RWPE1 (cell line): ENCODE data around the gene WDR4.

Experiments
- CTCF ChIA-PET: fragments of 350-600 bp; sonication (Branson Sonifier 250); formaldehyde crosslinking; extraction: SDS; loops from one replicate; lab custom pipeline; 2021; lab: Yijun Ruan, JAX
- POLR2A ChIA-PET: fragments of 400-600 bp; formaldehyde crosslinking; extraction: SDS; loops from one replicate; lab custom pipeline; 2020; ENCODE audit warnings: antibody characterized with exemption; ENCODE audit not compliant: low non-redundant PET; lab: Yijun Ruan, JAX
- DNase-seq: peaks from one replicate; pipeline ENCODE4 v3.0.0; 2012; ENCODE audit warnings: low spot score
- H3K27ac ChIP-seq: fragments of 450-650 bp; 2 replicates; pipeline ENCODE4 v1.5.1; 2017
- TF ChIP-seq, protein P1 (sequence below): fragments of 450-650 bp; conservative IDR thresholded peaks from 2 replicates; pipeline ENCODE4 v1.5.1; 2017; ENCODE audit warnings: low read depth, mild to moderate bottlenecking

The WDR4 gene

DNA sequence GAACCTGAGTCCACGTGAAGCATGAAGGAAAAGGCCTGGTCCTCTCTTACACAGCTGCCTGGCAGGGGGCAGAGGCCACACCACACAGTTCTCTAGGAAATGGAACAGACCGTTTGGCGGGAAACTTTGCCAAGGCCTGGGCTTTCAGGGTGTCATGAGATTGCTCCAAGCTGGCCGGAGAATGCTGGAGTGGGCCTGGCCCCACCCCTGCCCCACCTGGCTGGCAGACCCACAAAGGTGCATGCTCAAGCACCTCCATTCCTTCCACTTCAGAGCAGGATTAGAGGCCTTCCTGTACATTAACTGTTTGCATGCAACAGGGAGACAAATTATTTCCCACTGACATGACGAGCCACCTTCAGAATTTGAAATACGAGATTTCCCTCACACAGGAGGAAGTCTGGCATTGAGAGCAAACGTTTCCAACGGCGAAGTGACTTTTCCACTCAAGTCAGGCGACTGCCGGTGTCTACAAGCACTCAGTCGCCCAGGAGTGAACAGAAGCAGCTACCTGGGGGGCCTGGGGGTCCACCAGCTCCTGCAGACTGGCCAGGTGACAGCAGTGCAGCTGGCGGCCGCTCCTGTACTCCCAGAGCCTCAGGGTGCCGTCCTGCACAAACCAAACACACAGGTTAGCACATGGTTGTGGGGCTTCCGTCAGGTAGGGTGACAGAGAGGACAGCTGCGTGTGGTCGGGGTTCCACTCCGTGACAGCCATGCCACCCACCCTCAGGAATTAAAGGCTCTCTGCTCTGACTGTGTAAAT is 24.0 kb downstream of the WDR4 start:
- CTCF ChIA-PET = interaction anchor here (0.7 kb wide), 1 partner anchor 154 kb away, joined by 7 read pairs; no protein-coding TSS in a partner anchor
- H3K27ac ChIP-seq = 0 out of 2 replicates have a peak overlapping the region, but pooled peaks have one; percentile 4
- TF ChIP-seq, protein P1, sequence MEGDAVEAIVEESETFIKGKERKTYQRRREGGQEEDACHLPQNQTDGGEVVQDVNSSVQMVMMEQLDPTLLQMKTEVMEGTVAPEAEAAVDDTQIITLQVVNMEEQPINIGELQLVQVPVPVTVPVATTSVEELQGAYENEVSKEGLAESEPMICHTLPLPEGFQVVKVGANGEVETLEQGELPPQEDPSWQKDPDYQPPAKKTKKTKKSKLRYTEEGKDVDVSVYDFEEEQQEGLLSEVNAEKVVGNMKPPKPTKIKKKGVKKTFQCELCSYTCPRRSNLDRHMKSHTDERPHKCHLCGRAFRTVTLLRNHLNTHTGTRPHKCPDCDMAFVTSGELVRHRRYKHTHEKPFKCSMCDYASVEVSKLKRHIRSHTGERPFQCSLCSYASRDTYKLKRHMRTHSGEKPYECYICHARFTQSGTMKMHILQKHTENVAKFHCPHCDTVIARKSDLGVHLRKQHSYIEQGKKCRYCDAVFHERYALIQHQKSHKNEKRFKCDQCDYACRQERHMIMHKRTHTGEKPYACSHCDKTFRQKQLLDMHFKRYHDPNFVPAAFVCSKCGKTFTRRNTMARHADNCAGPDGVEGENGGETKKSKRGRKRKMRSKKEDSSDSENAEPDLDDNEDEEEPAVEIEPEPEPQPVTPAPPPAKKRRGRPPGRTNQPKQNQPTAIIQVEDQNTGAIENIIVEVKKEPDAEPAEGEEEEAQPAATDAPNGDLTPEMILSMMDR = no peak

DNA sequence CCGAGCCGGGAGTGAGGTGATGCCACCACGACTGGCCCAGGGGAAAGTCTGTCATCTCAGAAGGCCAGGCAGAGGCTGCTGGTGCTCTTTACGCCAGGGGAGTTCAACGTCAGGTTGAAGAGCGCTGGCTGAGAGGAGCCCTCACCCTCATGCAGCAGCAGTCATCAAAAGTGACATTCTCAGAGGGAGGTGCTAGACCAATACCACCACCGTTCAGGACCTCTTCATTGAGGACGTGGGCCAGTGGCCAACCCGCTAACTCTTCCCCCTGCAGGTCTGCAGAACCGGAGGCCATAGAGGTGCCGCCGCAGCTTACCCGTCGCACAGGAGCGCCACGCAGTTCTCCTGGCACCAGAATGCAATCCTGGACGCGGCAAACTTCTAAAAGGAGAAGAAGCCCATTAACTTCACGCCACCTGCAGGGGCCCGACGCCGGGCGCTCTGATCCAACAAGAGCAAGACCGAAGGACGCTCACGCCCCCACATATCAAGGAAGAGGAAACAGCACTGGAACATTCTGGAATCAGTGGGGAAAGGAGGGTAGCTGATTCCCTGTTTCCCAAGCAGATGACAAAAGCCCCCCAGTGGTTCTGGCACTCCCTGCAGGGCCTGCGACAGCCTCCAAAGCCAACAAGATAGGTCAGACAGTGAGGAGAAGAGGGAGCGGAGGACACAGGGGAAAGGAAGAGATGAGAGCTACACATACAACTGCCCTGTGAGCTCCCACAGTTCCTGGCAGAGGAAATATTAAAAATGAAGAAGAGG is 24.9 kb downstream of the WDR4 start:
- no peak for DNase-seq
- POLR2A ChIA-PET = no interaction called here
- no peak overlapping the region for H3K27ac ChIP-seq
- CTCF ChIA-PET = no interaction called here
- TF ChIP-seq, protein P1 = no peak

More for the DNA sequence above, 24.0 kb downstream of the WDR4 start:
- no peak for DNase-seq
- POLR2A ChIA-PET = no interaction called here

GRCh38 chr21:42853621-42854020 is 25.7 kb downstream of the WDR4 start:
- TF ChIP-seq, protein P1 = no peak
- no peak for DNase-seq
- no peak overlapping the region for H3K27ac ChIP-seq
- POLR2A ChIA-PET = no interaction called here
- CTCF ChIA-PET = interaction anchor here (1.2 kb wide), 1 partner anchor 261 kb away, joined by 3 read pairs; no protein-coding TSS in a partner anchor

- TF ChIP-seq, protein P1 = no peak
- ChIA-PET POLR2A (no interaction called here), CTCF (interaction anchor here (1.2 kb wide), 1 partner anchor 260 kb away, joined by 3 read pairs; no protein-coding TSS in a partner anchor)
- no peak for DNase-seq
- H3K27ac ChIP-seq = no peak overlapping the region
These were observed 26.3 kb downstream of the WDR4 start for GRCh38 chr21:42852925-42853570.

DNA sequence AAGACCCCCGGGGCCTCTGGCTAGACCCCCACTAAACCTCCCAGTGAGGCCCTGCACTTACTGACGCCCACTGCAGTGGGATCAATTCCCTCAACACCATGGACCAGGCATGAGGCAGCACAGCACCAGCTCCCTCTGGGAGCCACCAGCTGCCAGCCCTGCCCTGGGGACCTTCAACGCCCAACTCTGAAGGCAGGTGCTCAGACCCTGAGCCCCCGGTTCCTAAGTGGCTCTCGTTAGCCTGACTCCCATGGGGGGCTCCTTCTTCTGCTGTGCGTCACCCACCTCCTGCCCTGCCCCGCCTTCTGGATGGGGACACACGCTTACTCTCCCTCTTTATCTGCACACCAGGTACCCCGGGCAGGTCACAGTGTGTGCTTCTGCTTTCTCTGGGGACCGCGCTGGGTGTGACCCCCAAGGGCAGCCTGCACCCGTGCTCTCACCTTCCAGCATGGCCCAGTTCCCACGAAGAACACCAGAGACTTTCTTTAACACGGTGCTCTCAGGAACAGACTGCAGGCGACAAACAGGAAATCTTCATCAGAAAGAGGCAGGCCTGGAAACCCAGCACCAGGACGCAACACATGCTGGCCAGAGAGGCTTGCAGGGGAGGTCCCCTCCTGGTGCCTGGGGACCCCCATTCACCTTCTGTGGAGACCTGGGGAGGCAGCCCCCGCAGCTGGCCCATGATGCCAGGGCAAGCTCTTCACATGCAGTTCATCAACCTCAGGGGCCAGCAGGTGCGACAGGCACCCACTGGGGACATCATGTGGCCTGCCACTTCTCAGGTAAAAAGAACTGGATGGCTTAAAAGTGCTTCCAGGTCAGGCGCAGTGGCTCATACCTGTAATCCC is 27.3 kb downstream of the WDR4 start:
- no peak for DNase-seq
- POLR2A ChIA-PET = no interaction called here
- CTCF ChIA-PET = interaction anchor here (1.2 to 1.3 kb wide), 2 partner anchors 259 kb away, joined by 3 read pairs; no protein-coding TSS in a partner anchor

More for the DNA sequence above, 27.3 kb downstream of the WDR4 start:
- TF ChIP-seq, protein P1 = no peak
- H3K27ac ChIP-seq = no peak overlapping the region
